HG03354 (cell line): ENCODE results near the gene ZNF677.
"Not testable (repeated sequence)": the region's sequence is repeated elsewhere in the genome, so short reads cannot be mapped to it uniquely, and the experiment has no call there.

ENCODE experiments used
- ATAC-seq: cut with Tn5 transposase; IDR thresholded peaks from one replicate; pipeline ENCODE4 v1.9.1; 2021; ENCODE audit warnings: mild to moderate bottlenecking; ENCODE audit not compliant: unreplicated experiment, poor library complexity, severe bottlenecking

ZNF677 gene

GRCh38 chr19:53195265-53195903 is 59.3 kb downstream of the ZNF677 start:
- ATAC-seq, result no peak

- no peak for ATAC-seq
Observed at GRCh38 chr19:53193535-53194222, 61.0 kb downstream of the ZNF677 start.

DNA sequence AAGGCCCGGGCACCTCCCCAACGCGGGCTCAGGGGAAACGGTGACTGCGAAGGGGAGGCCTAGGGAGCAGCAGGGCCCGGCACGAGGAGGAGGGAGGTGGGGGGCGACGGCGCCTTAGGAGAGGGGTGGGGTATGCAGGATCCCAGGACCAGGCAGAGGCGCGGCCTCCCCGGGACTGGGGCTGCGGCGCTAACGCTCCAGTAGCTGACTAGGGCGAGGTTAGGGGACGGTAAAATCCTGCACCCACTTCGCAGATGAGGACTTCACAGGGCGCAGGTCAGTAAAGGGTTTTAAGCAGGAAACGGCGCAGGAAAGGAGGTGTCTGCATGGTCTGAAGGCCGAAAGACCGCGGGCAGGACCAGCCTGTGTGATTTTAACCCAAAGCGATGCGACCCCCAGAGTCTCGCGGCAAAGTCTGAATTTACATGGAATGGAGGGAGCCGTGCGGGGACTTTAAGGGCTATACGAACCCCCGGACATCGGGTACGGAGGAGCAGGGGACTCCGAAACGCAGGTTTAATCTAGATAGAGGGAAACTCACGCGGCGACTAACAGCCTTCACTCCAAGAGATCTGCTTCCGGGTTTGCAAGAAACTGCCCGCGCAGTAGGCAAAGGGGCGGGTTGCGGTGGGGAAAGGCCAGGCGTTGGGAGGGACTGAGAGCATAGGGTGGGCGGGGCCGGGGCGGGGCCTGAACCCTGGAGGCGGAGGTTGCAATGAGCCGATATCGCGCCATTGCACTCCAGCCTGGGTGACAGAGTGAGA is 61.7 kb downstream of the ZNF677 start, which contains the start of gene ZNF665:
TSS of gene ZNF665 (minus strand) at position 588 of the 764 bp plus-strand sequence. CDS start 10,460 bp downstream, outside the sequence.
- ATAC-seq, result no peak

DNA sequence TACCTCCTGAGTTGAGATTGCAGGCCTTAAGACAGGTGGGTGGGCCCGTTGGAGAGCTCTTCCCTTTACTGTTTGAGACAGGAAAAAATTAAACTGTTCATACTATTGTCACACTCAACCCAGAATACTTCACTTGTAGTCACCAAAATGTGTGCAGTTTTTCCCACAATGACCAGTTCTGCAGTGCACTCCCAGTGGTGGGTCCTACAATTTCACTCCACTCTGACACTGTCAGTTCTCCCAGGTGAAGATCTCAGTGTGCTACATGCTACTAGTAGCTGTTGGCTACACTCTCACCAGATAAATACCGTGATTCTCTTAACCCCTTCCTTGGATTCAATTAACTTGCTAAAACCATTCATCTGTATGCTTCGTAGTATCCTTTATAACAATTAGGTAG is 64.4 kb downstream of the ZNF677 start:
- ATAC-seq, result no peak

- ATAC-seq, result not testable (repeated sequence)
Observed at GRCh38 chr19:53189691-53190198, 64.9 kb downstream of the ZNF677 start.
